HG03060 (cell line): ENCODE measurements around the gene GORASP1.

Source experiments
- ATAC-seq: cut with Tn5 transposase; IDR thresholded peaks from one replicate; pipeline ENCODE4 v1.9.1; 2021; ENCODE audit warnings: low read depth, moderate number of reproducible peaks; ENCODE audit not compliant: unreplicated experiment

The GORASP1 gene

DNA sequence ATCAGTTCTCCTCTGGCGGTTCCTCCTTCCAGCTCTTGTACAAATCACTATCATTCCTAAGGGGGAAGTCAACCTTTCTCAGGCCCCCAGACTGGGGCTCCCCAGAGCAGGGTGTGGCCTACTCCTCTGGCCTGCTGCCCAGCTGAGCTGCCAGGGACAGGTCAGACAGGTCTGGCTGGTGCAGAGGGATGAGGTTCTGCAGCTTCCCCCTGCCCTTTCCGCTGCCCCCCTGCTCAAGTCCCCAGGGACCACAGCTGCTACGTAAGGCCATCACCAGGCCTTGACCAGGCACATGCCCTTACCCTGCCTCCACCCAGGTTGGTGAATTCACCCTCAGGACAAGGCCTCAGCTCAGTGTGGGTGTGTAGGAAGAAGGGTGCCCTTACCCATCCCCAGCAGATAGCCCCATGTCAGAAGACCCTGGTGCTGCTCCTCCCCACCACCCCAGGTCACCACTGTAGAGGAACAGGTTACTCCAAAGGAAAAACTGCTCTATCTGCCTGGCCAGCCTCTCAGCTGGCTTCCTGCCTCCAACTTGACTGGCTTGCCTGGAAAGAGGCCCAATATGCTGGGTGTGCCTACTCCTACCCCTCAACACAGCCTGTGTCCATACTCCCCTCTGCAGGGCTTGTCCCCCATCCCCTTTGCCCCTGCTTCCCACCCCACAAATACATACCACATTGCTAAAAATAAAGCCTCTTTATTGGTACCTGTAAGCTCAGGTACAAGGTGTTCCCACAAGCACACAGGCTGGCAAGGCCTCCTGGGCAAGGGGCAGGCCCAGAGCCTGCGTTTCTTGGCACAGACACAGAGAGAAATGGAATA lies 34.0 kb upstream of the GORASP1 start:
- no peak for ATAC-seq

DNA sequence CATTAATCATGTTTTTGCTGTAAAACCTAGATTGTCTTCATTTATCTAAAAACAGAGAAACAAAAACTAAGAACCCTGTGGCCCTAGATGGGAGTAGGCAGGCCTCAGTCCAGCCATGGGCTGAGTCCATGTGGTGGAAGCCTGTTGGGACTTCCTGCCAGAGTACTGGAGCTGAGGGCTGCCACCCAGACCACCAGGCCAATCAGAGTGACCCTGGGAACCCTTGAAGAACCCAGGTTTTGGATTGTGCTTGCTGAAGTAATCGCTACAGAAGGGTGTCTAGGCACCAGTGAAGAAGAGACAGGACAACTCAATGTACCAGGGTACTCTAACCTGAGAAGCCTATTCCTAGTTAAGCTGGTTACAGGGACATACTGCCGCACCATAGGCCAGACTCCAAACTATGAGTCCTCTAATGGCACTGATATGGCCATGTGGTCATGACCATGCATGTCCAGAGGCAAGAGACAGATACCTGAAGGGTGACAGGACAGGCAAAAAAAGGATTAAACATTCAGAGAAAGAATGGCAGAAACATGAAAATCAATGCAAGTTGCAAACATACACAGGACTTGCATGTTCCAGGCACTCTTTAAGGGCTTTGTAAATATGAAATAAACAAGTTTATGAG lies 33.0 kb upstream of the GORASP1 start:
- ATAC-seq: no peak

DNA sequence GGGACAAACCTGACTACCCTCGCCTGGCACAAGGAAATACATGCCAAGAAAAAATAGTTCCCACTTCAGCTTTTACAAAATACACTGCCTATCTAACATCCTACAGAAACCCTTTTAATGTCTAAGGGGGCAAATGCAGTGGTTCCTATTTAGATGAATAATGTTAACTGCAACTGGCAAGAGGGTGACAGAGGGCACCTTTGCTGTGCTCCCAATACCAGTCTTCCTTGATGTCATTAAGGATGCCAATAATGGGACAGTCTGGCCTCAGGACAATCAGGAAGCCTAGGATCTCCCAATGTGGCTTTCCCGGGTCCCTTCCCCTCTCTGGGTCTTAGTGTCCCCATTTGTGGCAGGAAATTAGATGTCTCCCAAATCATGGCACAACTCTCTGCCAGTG lies 32.0 kb upstream of the GORASP1 start:
- ATAC-seq: no peak

DNA sequence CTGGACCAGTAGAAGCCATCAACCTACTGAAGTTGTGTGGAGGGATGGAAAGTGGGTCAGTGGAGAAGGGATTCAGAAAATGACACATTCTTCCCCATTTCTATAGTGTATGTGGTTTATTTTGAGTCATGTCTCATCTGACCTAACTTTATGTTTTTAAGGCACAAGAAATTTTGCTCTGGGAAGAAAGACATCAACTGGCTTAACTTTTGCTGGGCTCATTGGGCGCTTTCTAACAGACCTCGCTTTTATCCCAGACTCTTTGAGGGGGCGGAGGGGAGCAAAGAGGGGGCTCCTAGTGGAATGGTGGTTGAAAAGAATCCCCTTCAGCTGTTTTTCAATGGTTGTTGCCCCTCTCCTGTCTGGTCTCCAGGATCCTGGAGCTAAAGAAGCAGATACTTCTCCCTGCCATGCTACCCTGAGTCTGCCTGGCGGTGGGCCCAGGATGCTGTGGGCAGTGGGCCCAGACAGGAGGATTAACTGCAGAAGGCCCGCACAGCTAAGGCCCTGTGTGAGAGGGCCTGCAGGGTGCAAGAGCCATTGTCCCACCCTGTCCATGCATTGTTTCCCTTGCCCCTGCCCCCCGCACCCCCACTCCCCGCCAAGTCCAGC lies 31.5 kb upstream of the GORASP1 start:
- ATAC-seq: no peak

DNA sequence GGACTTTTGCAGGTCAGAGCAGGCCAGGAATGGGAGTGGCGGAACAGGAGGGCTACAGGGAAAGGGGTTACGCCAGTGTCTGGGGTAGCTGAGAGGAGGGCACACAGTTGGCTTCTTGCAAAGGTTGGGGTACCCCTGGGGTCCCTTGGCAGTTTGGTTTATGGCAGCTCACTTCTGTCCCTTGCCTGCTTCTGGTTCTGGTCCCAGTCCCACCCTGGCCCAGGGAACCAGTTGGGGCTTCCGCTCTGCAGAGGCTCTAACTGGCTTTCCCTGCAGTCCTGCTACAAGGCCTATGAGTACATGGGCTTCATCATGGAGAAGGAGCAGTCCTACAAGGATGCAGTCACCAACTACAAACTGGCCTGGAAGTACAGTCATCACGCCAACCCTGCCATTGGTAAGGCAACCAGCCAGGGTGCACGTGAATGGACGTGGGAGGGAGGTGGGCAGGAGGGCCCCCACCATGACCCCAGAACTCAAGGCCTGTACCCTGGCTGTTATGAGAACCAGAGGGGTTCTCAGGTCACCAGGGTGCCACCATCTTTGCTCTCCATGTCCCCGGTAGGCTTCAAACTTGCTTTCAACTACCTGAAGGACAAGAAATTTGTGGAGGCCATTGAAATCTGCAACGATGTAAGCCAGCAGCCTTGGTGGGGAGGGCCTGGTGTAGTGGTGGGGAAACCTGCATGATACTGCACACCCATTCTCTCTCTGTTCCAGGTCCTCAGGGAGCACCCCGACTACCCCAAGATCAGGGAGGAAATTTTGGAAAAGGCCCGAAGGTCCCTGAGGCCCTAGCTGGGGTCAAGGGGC lies 30.8 kb upstream of the GORASP1 start:
- no peak for ATAC-seq

DNA sequence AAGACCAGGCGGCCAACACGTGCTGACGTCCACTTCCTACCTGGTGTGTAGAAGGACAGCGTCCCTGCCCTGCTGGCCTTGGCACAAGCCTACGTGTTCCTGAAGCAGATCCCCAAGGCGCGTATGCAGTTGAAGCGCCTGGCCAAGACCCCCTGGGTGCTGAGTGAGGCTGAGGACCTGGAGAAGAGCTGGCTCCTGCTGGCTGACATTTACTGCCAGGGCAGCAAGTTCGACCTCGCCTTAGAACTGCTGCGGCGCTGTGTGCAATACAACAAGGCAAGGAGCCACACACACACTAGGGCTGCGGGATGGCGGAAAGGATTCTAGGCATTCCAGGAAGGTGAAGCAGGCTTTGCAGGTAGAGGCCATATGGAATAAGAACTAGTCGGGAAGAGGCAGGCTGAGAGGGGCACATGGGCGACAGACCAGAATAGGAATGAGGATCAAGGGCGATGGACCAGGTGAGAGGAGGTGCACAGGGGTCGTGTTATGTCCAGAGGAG lies 30.1 kb upstream of the GORASP1 start:
- no peak for ATAC-seq

DNA sequence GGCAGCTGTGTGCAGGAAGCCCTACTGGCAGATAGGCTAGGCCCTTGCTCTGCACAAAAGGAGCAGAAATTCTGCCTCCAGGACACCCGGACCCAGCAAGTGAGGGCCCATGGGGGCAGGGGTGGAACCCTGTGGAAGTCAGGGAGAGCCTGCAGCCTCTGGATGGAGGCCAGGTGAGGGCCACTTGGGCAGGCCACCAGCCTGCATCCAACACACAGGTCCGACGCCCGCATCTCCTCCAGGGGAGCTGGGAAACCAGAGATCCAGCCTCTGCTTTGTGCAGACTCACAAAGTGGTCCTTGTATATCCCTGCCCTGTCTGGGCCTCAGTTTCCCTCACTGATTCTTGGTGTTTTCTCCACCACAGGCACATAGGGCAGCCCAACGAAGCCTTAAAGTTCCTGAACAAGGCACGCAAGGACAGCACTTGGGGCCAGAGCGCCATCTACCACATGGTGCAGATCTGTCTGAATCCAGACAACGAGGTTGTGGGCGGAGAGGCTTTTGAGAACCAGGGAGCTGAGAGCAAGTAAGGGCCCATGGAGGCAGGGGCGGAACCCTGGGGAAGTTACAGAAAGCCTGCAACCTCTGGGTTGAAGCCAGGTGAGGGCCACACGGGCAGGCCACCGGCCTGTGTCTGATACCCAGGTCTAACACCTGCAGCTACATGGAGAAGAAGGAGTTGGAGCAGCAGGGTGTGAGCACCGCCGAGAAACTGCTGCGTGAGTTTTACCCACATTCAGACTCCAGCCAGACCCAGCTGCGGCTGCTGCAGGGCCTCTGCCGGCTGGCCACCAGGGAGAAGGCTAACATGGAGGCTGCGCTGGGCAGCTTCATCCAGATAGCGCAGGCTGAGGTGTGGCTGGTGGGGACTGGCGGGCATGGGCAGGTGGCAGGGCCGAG lies 29.4 kb upstream of the GORASP1 start:
- ATAC-seq: no peak

DNA sequence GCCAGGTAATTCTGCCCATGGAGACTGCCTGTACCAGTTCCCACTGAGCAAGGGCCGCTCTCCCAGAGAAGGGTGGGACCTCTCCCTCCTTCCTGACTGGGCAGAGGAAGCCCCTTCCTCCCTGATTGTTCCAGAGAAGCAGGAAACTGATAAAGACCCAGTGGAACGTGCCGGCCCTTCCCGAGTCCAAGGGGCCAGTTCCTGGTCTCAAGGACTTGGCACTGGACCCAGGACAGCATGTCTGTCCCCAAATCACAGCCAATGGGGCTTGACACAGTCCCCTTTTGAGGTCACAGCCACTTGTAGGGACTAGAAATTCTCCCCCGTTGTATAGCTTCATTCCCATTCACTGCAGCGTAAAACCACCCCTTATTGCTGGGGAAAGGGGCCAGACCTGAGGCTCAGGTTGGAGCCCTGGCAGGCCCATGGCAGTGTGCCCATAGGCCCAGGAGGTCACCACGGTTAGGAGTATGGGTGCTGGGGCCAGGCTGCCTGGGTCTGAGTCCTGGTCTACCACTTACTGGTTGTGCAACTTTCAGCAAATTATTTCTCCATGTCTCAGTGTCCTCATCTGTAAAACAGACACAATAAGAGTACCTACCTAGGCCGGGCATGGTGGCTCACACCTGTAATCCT lies 27.9 kb upstream of the GORASP1 start:
- no peak for ATAC-seq

DNA sequence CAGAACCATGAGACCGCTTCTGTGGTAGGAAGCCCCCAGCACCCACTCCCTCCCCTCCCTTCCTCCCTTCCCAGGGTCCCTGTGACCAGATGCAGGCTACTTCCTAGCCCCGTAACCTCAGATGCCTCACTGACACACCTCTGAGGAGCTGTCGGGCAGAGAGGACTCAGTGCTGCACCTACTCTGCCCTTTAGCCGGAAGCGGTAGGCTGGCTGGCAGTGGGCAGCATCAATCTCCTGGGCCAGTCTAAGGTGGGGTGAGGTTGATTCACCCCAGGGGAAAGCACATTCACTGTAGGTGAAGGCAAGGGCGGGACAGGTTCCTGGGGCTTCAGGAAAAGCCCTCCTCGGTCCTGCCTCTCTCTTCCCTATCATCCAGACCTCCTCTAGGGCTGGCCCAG lies 26.9 kb upstream of the GORASP1 start:
- ATAC-seq: no peak

DNA sequence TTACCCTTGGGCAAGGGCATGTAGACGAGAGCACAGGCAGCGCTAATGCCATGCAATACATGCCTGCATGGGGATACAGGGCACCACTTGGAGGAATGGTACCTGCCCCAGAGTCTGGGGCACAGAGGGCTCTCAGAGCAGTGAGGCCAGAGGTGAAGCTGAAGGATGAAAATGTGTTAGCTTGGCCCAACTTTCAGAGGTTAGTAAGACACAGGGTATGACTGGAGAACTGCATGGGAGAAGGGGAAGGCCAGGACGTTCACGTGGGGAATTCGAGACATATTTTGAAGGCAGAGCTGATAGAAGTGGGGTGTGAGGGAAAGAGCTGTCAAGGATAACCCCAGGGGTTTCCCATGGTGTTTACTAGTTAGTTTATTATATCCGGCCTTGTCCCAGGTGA lies 26.4 kb upstream of the GORASP1 start:
- no peak for ATAC-seq

DNA sequence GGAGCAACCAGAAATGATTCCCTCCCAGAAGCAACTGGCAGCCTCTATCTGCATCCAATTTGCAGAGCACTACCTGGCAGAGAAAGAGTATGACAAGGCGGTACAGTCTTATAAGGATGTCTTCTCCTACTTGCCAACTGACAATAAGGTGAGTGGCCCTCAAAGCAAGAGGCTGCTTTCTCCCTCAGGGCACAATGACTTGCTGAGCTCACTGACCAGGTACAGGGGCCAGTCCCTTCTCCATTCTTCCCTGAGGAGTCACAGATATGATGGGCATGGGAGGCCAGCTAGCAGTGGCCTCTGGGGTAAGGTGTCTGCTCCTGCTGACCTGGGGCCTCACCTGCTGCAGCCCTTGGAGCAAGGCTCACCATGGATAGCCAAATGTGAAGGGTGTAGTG lies 25.7 kb upstream of the GORASP1 start:
- ATAC-seq: no peak

DNA sequence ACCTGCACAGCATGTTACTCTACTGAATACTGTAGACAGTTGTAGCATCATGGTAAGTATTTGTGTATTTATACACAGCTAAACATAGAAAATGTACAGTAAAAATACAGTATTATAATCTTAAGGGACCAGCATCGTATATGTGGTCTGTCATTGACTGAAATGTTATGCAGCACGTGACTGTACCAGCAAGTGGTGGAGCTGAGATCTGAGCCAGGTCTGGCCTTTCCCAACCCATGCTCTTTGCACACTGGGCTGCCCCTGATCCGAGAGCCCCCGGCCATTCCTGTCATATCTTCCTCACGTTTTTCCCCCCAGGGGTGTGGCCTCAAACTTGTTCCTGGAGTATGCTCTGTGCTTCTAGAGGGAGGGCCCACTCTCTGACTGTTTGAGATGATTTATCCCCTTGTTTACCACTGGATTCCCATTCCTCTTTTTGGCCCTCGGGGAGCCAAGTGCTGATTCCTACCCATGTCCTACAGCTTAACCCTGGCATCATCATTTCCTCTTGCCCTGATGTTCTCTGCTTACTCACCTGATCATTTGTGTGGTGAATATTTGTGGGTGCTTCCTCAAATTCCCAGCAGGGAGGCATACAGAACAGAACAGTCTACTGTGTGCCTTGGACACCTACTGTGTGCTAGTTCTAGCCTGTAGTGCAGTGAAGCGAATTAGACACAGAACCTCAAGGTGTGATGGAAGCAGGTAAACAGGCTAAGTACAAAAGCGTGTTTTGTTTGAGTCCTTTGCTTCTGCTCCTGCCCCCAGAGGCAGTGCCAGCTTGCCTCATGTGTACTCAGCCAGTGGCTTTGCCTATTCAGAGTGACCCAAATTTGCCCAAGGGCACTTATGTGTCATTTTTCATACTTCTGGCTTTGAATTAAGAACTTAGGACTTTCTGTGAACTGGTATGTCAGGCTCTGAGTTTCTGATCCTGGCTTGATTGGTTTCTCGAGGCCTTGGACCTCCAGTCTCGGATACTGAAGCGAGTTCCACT lies 25.0 kb upstream of the GORASP1 start:
- ATAC-seq: no peak

DNA sequence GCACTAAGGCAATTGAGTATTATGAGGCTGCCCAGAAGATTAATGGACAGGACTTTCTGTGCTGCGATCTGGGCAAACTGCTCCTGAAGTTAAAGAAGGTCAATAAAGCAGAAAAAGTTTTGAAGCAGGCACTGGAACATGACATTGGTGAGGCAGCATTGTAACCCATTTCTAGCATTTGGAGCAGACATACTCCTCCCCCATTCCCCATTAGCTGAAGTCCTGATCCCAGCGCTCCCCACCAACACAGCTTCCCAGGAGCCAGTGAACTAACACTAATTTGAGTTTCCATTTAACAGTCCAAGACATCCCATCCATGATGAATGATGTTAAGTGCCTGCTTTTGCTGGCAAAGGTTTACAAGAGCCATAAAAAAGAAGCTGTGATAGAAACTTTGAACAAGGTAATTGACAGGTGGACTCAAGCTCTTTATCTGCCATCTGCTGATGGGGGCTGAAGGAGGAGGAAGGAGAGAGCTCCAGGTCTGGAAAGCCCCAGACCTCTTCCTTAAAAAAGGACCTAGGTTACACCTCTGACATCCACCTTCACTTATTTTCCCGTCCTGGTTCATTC lies 23.4 kb upstream of the GORASP1 start:
- ATAC-seq: no peak

DNA sequence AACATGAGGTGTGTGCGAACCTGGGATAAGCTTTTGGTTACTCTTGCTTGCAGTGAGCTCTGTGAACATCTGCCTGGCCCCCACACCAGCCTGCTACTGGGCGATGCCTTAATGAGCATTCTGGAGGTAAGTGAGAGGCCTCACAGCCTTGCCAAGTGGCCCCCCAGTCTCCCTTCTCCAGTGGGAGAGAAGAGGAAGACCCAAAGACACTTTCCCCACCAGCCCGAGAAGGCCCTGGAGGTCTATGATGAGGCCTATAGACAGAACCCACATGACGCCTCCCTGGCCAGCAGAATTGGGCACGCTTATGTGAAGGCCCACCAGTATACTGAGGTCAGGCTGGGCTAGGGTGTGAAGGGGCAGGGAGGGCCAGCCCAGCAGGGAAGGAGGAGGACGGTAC lies 22.6 kb upstream of the GORASP1 start:
- ATAC-seq: no peak

DNA sequence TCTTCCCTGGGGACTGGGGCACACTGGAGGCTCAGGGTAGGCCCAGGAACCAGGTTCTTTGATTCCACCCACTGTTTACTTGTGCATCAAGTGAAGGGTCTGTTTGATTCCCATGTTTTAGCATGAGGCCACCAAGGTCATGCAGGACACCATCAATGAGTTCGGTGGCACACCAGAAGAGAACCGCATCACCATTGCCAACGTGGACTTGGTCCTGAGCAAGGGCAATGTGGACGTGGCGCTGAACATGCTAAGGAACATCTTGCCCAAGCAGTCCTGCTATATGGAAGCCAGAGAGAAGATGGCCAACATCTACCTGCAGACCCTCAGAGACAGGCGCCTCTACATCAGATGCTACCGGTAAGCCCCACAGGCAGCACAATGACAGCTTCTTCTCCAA lies 21.5 kb upstream of the GORASP1 start:
- no peak for ATAC-seq

DNA sequence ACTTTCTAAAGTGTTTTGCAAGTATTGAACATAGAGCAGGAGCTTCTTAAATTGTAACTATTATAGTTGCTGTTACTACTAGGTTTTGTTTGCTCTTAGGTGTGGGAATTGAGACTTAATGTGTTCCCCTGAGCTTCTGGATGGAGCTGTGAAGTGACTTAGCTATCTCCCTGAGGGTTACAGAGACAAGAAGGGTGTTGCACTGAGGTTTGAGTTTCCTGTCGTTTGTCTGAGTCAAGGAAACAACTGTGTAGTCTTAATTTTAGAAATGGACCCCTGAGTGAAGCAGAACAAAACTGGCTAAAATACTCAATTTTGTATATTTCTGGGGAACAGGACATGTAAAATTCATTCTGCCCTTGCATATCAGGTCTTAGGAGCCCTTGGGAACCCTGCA lies 20.5 kb upstream of the GORASP1 start:
- no peak for ATAC-seq

DNA sequence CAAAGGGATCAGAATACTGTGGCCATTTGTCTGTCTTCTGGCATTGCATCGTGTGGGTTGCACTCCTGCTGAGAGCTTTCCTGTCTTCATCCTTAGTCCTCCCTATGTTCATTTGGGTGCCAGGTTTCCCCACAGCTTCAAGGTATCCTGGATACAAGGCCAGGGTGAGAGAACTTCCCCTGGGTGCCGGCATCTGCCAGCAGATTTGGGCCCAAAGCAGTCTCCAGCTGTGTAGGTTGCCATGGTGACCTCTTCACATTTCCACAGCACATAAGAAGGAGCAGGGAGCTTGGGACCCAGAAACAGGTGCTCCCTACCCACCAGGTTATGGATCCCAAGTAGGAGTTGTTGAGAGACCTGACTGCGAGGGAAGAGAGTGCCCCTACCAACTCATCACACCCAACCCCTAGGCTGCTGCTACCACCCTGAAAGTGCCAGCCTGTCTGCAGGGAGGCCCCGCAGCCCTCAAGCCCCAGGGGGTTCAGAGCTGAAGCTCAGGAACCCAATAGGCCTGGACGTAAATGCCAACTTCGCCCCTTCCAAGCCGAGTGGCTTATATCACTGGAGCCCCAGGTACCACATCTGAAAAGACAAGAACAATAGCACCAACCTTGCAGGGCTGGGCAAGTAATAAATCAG lies 20.0 kb upstream of the GORASP1 start:
- no peak for ATAC-seq
